ENCODE results near the gene ATG7.

The ATG7 gene

GRCh38 chr3:11479221-11479620 is 207.0 kb downstream of the ATG7 start:
- no peak for ATAC-seq
- TF ChIP-seq CSDC2 (CRISPR knock-in tag; IDR thresholded peaks at IDR 0.05) = no peak
- no peak for TF ChIP-seq ZNF8 (CRISPR knock-in tag; IDR thresholded peaks at IDR 0.05)
- no peak for TF ChIP-seq OSR1 (CRISPR knock-in tag; IDR thresholded peaks at IDR 0.05)
- no peak for TF ChIP-seq POU6F1 (CRISPR knock-in tag; IDR thresholded peaks at IDR 0.05; ENCODE audit: borderline replicate concordance, low read depth)
- no peak for TF ChIP-seq BACH2 (CRISPR knock-in tag; IDR thresholded peaks at IDR 0.05; ENCODE audit: borderline replicate concordance)
- TF ChIP-seq CSRNP3 (CRISPR knock-in tag; IDR thresholded peaks at IDR 0.05) = no peak
- no peak for TF ChIP-seq ZFP3 (CRISPR knock-in tag; IDR thresholded peaks at IDR 0.05)
- no peak for TF ChIP-seq ISL1 (CRISPR knock-in tag; IDR thresholded peaks at IDR 0.05)
- no peak for TF ChIP-seq CREB5 (CRISPR knock-in tag; IDR thresholded peaks at IDR 0.05; ENCODE audit: low read depth)
- TF ChIP-seq, protein P1, sequence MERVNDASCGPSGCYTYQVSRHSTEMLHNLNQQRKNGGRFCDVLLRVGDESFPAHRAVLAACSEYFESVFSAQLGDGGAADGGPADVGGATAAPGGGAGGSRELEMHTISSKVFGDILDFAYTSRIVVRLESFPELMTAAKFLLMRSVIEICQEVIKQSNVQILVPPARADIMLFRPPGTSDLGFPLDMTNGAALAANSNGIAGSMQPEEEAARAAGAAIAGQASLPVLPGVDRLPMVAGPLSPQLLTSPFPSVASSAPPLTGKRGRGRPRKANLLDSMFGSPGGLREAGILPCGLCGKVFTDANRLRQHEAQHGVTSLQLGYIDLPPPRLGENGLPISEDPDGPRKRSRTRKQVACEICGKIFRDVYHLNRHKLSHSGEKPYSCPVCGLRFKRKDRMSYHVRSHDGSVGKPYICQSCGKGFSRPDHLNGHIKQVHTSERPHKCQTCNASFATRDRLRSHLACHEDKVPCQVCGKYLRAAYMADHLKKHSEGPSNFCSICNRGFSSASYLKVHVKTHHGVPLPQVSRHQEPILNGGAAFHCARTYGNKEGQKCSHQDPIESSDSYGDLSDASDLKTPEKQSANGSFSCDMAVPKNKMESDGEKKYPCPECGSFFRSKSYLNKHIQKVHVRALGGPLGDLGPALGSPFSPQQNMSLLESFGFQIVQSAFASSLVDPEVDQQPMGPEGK (CRISPR knock-in tag; IDR thresholded peaks at IDR 0.05; ENCODE audit: borderline replicate concordance) = no peak
- no peak for TF ChIP-seq PPARA (CRISPR knock-in tag; IDR thresholded peaks at IDR 0.05; ENCODE audit: borderline replicate concordance)
- no peak for TF ChIP-seq ESRRG (CRISPR knock-in tag; IDR thresholded peaks at IDR 0.05)
- no peak for TF ChIP-seq TCF4 (CRISPR knock-in tag; IDR thresholded peaks at IDR 0.05; ENCODE audit: borderline replicate concordance)
- no peak for TF ChIP-seq ZFP30 (CRISPR knock-in tag; IDR thresholded peaks at IDR 0.05)
- TF ChIP-seq SNAI2 (CRISPR knock-in tag; IDR thresholded peaks at IDR 0.05) = no peak
- TF ChIP-seq TOX (CRISPR knock-in tag; IDR thresholded peaks at IDR 0.05; ENCODE audit: borderline replicate concordance) = no peak
- TF ChIP-seq ARNTL (CRISPR knock-in tag; IDR thresholded peaks at IDR 0.05; ENCODE audit: borderline replicate concordance, low read depth) = no peak
- TF ChIP-seq GLIS3 (CRISPR knock-in tag; IDR thresholded peaks at IDR 0.05) = no peak

DNA sequence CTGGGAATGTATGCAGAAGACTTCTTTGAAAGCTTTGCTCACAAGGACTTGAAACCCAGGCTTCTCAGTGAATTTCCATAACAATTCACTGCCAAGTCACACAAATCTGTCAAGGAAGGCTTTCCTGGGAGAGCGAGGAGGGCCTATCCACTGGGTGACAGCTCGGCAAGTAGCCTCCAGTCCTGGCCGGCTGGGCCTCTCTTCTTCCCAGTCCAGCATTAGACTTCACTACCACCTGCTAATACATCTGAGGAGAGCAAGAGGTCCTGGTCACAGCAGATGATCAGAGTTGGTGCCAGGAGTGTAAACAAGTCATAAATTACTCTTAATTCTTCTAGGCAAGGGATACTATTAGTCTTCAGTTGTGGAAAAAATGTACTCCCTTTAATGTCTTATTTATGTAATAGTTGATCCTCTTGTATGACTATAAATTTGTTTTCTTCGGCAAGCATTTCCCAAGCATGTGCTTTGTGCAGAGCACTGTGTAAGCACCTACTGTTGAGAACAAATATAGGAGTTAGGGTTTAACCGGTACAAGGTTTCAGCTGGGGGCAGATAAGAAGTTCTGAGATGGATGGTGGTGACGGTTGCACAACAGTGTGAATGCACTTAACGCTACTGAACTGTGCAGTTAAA is 208.6 kb downstream of the ATG7 start:
- TF ChIP-seq ESRRG (CRISPR knock-in tag; IDR thresholded peaks at IDR 0.05) = no peak
- no peak for TF ChIP-seq ARNTL (CRISPR knock-in tag; IDR thresholded peaks at IDR 0.05; ENCODE audit: borderline replicate concordance, low read depth)
- TF ChIP-seq RARB (CRISPR knock-in tag; IDR thresholded peaks at IDR 0.05) = no peak
- TF ChIP-seq GLIS3 (CRISPR knock-in tag; IDR thresholded peaks at IDR 0.05) = no peak
- no peak for TF ChIP-seq CSDC2 (CRISPR knock-in tag; IDR thresholded peaks at IDR 0.05)
- TF ChIP-seq ZC3H10 (CRISPR knock-in tag; IDR thresholded peaks at IDR 0.05) = no peak
- no peak for TF ChIP-seq POU6F1 (CRISPR knock-in tag; IDR thresholded peaks at IDR 0.05; ENCODE audit: borderline replicate concordance, low read depth)
- no peak for TF ChIP-seq BACH2 (CRISPR knock-in tag; IDR thresholded peaks at IDR 0.05; ENCODE audit: borderline replicate concordance)
- TF ChIP-seq CSRNP3 (CRISPR knock-in tag; IDR thresholded peaks at IDR 0.05) = no peak
- TF ChIP-seq ZFP30 (CRISPR knock-in tag; IDR thresholded peaks at IDR 0.05) = no peak
- TF ChIP-seq SNAI2 (CRISPR knock-in tag; IDR thresholded peaks at IDR 0.05) = no peak
- no peak for TF ChIP-seq TOX (CRISPR knock-in tag; IDR thresholded peaks at IDR 0.05; ENCODE audit: borderline replicate concordance)
- no peak for TF ChIP-seq CREB5 (CRISPR knock-in tag; IDR thresholded peaks at IDR 0.05; ENCODE audit: low read depth)
- TF ChIP-seq TCF4 (CRISPR knock-in tag; IDR thresholded peaks at IDR 0.05; ENCODE audit: borderline replicate concordance) = no peak
- ATAC-seq = no peak
